HTR-8/SVneo (cell line): ENCODE results near the gene ANKRD9.

Source experiments
- DNase-seq: peaks from one replicate; pipeline ENCODE4 v3.0.0; 2011; ENCODE audit warnings: low spot score, mixed read lengths; ENCODE audit not compliant: insufficient read length
- FAIRE-seq: peaks from 2 replicates; lab custom pipeline; 2011; peaks lifted over from hg19 to GRCh38; lab: Jason Lieb, UNC

The ANKRD9 gene

GRCh38 chr14:102514987-102515733 lies 5.6 kb upstream of the ANKRD9 start:
- DNase-seq (no peak), FAIRE-seq (no peak)

GRCh38 chr14:102513899-102514772 lies 4.6 kb upstream of the ANKRD9 start:
- FAIRE-seq (peak; percentile 54), DNase-seq (no peak)

- FAIRE-seq (no peak), DNase-seq (no peak)
Observed at GRCh38 chr14:102512793-102513300, 3.3 kb upstream of the ANKRD9 start.

- DNase-seq (no peak), FAIRE-seq (no peak)
Observed at GRCh38 chr14:102511538-102511937, 2.0 kb upstream of the ANKRD9 start.

- FAIRE-seq (peak; percentile 38), DNase-seq (no peak)
Observed at GRCh38 chr14:102510616-102511520, 1.3 kb upstream of the ANKRD9 start.

GRCh38 chr14:102508774-102509745 lies 516 bp downstream of the ANKRD9 start:
- FAIRE-seq (peak; percentile 49), DNase-seq (no peak)

- DNase-seq (no peak), FAIRE-seq (peak; percentile 48)
Observed at GRCh38 chr14:102508410-102508773, 1.2 kb downstream of the ANKRD9 start.

- no peak for FAIRE-seq
- no peak for DNase-seq
Observed at GRCh38 chr14:102507857-102508312, 1.7 kb downstream of the ANKRD9 start.

GRCh38 chr14:102507081-102507856 lies 2.3 kb downstream of the ANKRD9 start:
- no peak for FAIRE-seq
- no peak for DNase-seq

- FAIRE-seq (no peak), DNase-seq (no peak)
Observed at GRCh38 chr14:102506626-102506925, 3.0 kb downstream of the ANKRD9 start.

- DNase-seq = no peak
- FAIRE-seq = no peak
Observed at GRCh38 chr14:102505775-102506625, 3.6 kb downstream of the ANKRD9 start.

GRCh38 chr14:102505000-102505619 lies 4.5 kb downstream of the ANKRD9 start:
- DNase-seq (no peak), FAIRE-seq (no peak)

- FAIRE-seq = no peak
Observed at GRCh38 chr14:102504328-102504999, 5.1 kb downstream of the ANKRD9 start.

GRCh38 chr14:102503641-102504327 lies 5.8 kb downstream of the ANKRD9 start:
- FAIRE-seq (no peak), DNase-seq (no peak)

More at GRCh38 chr14:102504328-102504999, 5.1 kb downstream of the ANKRD9 start:
- no peak for DNase-seq

GRCh38 chr14:102502571-102502970 lies 7.0 kb downstream of the ANKRD9 start:
- DNase-seq (no peak), FAIRE-seq (no peak)

- no peak for FAIRE-seq
- DNase-seq = no peak
Observed at GRCh38 chr14:102501751-102502315, 7.7 kb downstream of the ANKRD9 start.
